Brain microvascular endothelial cell (primary cell): ENCODE data around the gene DCLRE1B.

Experiments used
- DNase-seq: peaks from one replicate; pipeline ENCODE4 v3.0.0-alpha.2; 2020
- H3K27ac ChIP-seq: fragments of 250-450 bp; sonication (Bioruptor Pico); 2 replicates; pipeline ENCODE4 v1.5.1; 2020; ENCODE audit warnings: mild to moderate bottlenecking, moderate library complexity
- H3K27me3 ChIP-seq: fragments of 250-450 bp; sonication (Bioruptor Pico); replicated peaks from 2 replicates; pipeline ENCODE4 v1.5.1; 2020; ENCODE audit warnings: mild to moderate bottlenecking
- H3K36me3 ChIP-seq: fragments of 250-450 bp; sonication (Bioruptor Pico); replicated peaks from 2 replicates; pipeline ENCODE4 v1.5.1; 2020; ENCODE audit warnings: mild to moderate bottlenecking
- H3K4me3 ChIP-seq: 2 replicates; pipeline ENCODE4 v1.5.1; 2011; ENCODE audit warnings: low read depth, mild to moderate bottlenecking, control low read depth, low read length, moderate library complexity
- in situ Hi-C: cut with HindIII; loops from 2 replicates; pipeline ENCODE4 v1.10.0; 2017; ENCODE audit warnings: low sequenced_read_pairs, low pct_ligation_motif_present
- TF ChIP-seq, protein P1 (sequence below): IDR thresholded peaks from 2 replicates; pipeline ENCODE4 v1.5.1; 2011; ENCODE audit warnings: low read depth, mild to moderate bottlenecking, moderate library complexity, low read length, control low read depth, inconsistent platforms; ENCODE audit errors: missing control alignments

DCLRE1B gene

DNA sequence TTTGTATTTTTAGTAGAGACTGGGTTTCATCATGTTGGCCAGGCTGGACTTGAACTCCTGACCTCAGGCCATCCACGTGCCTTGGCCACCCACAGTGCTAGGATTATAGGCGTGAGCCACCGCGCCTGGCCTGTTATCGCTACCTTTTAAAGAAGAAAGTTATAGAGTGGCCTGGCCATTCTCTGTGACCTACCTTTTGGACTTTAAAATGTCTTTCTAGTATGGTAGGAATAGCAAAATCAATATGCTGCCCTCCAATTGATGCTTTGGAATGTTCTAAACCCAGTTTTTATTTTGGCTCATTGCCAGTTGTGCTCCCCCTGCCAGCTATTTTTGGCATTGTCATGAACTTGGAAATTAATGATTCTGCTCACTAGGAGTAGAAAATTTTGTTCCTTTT is 43.9 kb downstream of the DCLRE1B start:
- TF ChIP-seq, protein P1, sequence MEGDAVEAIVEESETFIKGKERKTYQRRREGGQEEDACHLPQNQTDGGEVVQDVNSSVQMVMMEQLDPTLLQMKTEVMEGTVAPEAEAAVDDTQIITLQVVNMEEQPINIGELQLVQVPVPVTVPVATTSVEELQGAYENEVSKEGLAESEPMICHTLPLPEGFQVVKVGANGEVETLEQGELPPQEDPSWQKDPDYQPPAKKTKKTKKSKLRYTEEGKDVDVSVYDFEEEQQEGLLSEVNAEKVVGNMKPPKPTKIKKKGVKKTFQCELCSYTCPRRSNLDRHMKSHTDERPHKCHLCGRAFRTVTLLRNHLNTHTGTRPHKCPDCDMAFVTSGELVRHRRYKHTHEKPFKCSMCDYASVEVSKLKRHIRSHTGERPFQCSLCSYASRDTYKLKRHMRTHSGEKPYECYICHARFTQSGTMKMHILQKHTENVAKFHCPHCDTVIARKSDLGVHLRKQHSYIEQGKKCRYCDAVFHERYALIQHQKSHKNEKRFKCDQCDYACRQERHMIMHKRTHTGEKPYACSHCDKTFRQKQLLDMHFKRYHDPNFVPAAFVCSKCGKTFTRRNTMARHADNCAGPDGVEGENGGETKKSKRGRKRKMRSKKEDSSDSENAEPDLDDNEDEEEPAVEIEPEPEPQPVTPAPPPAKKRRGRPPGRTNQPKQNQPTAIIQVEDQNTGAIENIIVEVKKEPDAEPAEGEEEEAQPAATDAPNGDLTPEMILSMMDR, result peak; percentile 55
- DNase-seq, result no peak
- Histone ChIP-seq H3K4me3 (no peak overlapping the region), H3K36me3 (no peaks in the 10 kb centered on the region), H3K27ac (no peak overlapping the region), H3K27me3 (no peaks in the 10 kb centered on the region)
- in situ Hi-C loops, result no loop called here

- peaks cover 2% of the 10 kb centered on the region for H3K36me3 ChIP-seq
- no peak overlapping the region for H3K27ac ChIP-seq
- TF ChIP-seq, protein P1, result no peak
- in situ Hi-C loops, result no loop called here
- no peak overlapping the region for H3K4me3 ChIP-seq
- H3K27me3 ChIP-seq, result no peaks in the 10 kb centered on the region
- no peak for DNase-seq
Measured at GRCh38 chr1:113950908-113951307, 45.8 kb downstream of the DCLRE1B start.

DNA sequence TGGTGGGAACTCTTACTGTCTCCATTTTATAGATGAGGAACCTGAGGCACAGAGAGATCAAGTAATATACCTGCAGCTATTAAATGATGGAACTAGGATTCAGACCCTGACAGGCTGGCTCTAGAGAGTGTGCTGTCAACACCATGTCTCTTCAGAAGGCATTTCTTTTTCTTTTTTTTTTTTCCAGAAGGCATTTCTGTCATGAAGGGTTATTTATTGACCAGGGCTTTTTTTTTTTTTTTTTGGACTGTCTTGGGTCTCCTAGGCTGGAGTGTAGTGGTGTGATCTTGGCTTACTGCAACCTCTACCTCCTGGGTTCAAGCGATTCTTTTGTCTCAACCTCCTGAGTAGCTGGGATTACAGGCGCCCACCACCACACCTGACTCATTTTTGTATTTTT is 46.6 kb downstream of the DCLRE1B start:
- Histone ChIP-seq H3K36me3 (peaks cover 6% of the 10 kb centered on the region), H3K4me3 (no peak overlapping the region), H3K27ac (no peak overlapping the region), H3K27me3 (no peaks in the 10 kb centered on the region)
- DNase-seq, result no peak
- TF ChIP-seq, protein P1, result no peak
- in situ Hi-C loops, result no loop called here

GRCh38 chr1:113957984-113958383 is 52.9 kb downstream of the DCLRE1B start:
- DNase-seq, result no peak
- Histone ChIP-seq H3K4me3 (no peak overlapping the region), H3K36me3 (peaks cover 22% of the 10 kb centered on the region), H3K27ac (no peak overlapping the region), H3K27me3 (no peaks in the 10 kb centered on the region)
- TF ChIP-seq, protein P1, result no peak
- in situ Hi-C loops, result no loop called here

DNA sequence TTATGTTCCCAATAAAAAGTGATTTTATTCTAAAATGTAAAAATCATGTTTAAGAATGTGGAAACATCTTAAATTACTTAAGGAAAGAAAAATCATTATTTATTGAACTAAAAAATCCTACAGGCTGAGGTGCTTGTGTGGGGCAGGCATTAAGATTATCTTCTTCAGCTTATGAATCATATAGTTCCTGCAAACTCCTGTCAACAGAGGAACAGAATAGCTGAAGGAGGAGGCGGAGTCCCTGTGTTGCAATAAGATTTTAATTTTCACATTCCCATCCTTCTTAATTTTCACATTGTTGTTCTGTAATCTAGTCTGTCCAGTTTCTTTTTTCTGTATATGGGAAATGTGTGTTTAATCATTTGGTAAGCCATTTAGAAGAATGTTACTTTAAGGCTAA is 53.6 kb downstream of the DCLRE1B start:
- H3K36me3 ChIP-seq, result peaks cover 29% of the 10 kb centered on the region
- H3K4me3 ChIP-seq, result no peak overlapping the region
- TF ChIP-seq, protein P1, result no peak
- no peak overlapping the region for H3K27ac ChIP-seq
- no peaks in the 10 kb centered on the region for H3K27me3 ChIP-seq
- no peak for DNase-seq
- in situ Hi-C loops, result no loop called here

- Histone ChIP-seq H3K4me3 (no peak overlapping the region), H3K36me3 (peaks cover 37% of the 10 kb centered on the region), H3K27ac (no peak overlapping the region), H3K27me3 (no peaks in the 10 kb centered on the region)
- DNase-seq, result no peak
- TF ChIP-seq, protein P1, result peak; percentile 27
- in situ Hi-C loops, result no loop called here
Measured at GRCh38 chr1:113963281-113963906, 58.3 kb downstream of the DCLRE1B start.
